ENCODE data around the gene NFATC1. TPM values are rescaled to one million over a fixed set of nuclear protein-coding genes. Genes with fewer than 3 reads are reported as not detected.
A peak's percentile ranks its signal among the peaks of the same experiment; 100 is the strongest.

NFATC1 gene
- total RNA-seq, 2 experiments from 2014 or later, result 97.2 to 98.3 TPM

GRCh38 chr18:79397247-79397829 lies 1.6 kb downstream of the NFATC1 start:
- Mint-ChIP-seq H3K4me1 (ENCODE audit: low read depth) (peaks cover 24% of the 10 kb centered on the region), H3K27me3 (peaks cover 2% of the 10 kb centered on the region), H3K9me3 (no peaks in the 10 kb centered on the region), H3K27ac (peak overlapping the region; percentile 34), H3K4me3 (peak overlapping the region; percentile 94), H3K36me3 (ENCODE audit: low read depth) (peaks cover 30% of the 10 kb centered on the region)
- ChIA-PET POLR2A (interaction anchor here (0.6 to 3.4 kb wide), 11 partner anchors 8 to 283 kb away, joined by 3 to 25 read pairs (median 3); partner anchors contain the start of gene CTDP1), CTCF (interaction anchor here (0.9 to 2.5 kb wide), 7 partner anchors 15 to 133 kb away, joined by 3 to 10 read pairs (median 5); no protein-coding TSS in a partner anchor)
- TF ChIP-seq, protein P1, sequence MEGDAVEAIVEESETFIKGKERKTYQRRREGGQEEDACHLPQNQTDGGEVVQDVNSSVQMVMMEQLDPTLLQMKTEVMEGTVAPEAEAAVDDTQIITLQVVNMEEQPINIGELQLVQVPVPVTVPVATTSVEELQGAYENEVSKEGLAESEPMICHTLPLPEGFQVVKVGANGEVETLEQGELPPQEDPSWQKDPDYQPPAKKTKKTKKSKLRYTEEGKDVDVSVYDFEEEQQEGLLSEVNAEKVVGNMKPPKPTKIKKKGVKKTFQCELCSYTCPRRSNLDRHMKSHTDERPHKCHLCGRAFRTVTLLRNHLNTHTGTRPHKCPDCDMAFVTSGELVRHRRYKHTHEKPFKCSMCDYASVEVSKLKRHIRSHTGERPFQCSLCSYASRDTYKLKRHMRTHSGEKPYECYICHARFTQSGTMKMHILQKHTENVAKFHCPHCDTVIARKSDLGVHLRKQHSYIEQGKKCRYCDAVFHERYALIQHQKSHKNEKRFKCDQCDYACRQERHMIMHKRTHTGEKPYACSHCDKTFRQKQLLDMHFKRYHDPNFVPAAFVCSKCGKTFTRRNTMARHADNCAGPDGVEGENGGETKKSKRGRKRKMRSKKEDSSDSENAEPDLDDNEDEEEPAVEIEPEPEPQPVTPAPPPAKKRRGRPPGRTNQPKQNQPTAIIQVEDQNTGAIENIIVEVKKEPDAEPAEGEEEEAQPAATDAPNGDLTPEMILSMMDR (IDR thresholded peaks at IDR 0.05), result no peak
- ATAC-seq (no peak), DNase-seq (no peak)
- intact Hi-C loops (cut with micrococcal nuclease), result loop anchor here (5.0 kb wide), 1 partner anchor 125 kb away; no protein-coding TSS in a partner anchor

DNA sequence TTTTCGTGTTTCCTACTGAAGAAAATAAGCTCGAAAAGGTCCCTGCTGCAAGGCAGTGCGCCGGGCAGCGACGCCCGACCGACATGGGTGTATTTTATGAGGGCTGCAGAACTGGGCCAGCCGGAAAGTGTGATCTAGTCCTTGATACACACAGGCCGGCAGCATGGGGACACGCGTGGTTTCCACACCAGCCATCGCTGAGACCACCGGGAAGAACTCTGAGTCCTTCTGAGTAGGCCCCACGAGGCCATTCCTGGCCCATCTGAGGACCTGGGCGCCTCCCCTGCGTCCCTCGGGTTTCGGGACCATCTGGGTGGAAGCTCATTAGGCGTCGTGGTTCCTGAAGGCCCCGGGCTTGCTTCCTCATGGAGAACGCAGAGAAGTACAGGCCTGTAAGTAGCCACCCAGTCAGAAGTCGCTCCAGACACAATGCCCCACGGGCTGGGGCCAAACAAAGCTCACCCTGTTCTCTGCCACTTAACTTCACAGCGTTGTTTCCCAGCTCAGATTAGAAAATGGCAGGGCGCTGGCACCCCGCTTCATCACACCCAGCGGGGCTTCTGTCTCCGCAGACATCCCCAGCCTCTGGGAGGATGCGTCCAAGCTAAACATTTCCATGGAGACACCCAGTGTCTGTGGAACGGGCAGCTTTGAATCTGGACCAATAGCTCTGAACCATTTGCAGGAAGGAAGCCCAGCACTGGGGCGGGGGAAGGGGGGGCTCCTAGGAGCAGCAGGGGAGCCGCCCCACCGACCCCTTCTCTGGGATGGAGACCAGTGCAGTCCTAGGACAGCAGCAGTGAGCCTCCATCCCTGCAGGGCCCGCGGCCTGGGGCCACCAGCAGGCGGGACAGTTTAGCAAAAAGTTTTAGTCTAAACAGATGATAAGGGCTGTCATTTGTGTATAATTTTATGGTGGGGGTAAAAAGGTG lies 2.4 kb downstream of the NFATC1 start:
- H3K4me1 Mint-ChIP-seq (ENCODE audit: low read depth), result peaks cover 25% of the 10 kb centered on the region
- DNase-seq (no peak), ATAC-seq (no peak)
- CTCF ChIA-PET, result interaction anchor here (0.5 to 2.5 kb wide), 6 partner anchors 17 to 125 kb away, joined by 3 to 10 read pairs (median 3); no protein-coding TSS in a partner anchor
- H3K36me3 Mint-ChIP-seq (ENCODE audit: low read depth), result peaks cover 35% of the 10 kb centered on the region
- no peaks in the 10 kb centered on the region for H3K27me3 Mint-ChIP-seq
- TF ChIP-seq, protein P1 (IDR thresholded peaks at IDR 0.05), result no peak
- intact Hi-C loops (cut with micrococcal nuclease), result loop anchor here (5.0 kb wide), 1 partner anchor 124 kb away; no protein-coding TSS in a partner anchor
- POLR2A ChIA-PET, result interaction anchor here (0.6 to 3.4 kb wide), 8 partner anchors 14 to 282 kb away, joined by 3 to 25 read pairs (median 3); partner anchors contain the start of gene CTDP1
- peak overlapping the region; percentile 94 for H3K4me3 Mint-ChIP-seq
- H3K9me3 Mint-ChIP-seq, result no peaks in the 10 kb centered on the region
- H3K27ac Mint-ChIP-seq, result peak overlapping the region; percentile 96

DNA sequence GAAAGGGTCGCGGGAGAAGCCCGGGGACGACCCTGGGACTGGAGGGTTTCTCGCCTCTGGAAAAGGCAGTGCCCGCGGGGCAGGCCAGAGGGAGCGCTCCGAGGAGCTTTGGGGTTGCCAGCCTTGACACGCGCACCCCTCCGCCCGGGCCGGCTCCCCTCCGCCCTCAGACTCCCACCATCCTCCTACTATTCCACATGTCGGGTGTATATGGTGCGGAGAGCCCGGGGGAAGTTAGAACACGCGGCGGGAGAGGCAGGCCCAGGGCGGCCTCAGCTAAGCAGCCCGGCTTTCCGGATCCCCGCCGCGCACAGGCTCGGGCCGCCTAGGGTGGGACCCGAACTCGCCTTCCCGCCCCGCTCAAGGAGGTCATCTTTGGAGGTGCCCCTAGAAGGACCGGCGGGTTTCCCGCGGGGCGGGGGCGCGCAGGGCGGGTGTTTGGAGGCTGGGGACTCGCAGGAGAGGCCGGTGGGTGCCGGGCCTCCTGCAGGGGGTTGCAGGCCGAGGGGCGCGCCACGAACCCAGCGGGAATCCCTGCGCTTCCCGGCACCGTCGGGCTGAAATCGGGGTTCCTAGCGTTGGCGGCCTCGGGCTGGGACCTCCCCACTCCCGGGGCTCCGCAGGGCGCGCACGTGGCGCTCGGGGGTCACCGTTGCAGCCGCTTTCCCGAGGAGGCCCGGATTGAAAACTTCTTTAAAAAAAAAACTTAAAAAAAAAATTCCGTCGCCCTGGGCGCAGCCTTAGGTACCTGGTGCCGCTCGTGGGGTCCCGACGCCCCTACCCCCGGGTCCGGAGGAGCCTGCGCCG lies 3.7 kb downstream of the NFATC1 start:
- Mint-ChIP-seq H3K4me3 (peak overlapping the region; percentile 94), H3K36me3 (ENCODE audit: low read depth) (peaks cover 45% of the 10 kb centered on the region), H3K9me3 (no peaks in the 10 kb centered on the region), H3K27me3 (no peaks in the 10 kb centered on the region), H3K4me1 (ENCODE audit: low read depth) (peaks cover 35% of the 10 kb centered on the region), H3K27ac (peak overlapping the region; percentile 96)
- POLR2A ChIA-PET, result interaction anchor here (1.0 to 1.2 kb wide), 2 partner anchors 123 to 281 kb away, joined by 3 to 5 read pairs; no protein-coding TSS in a partner anchor
- TF ChIP-seq, protein P1 (IDR thresholded peaks at IDR 0.05), result no peak
- DNase-seq (peak; percentile 54), ATAC-seq (peak; percentile 4)
- CTCF ChIA-PET, result interaction anchor here (0.8 to 1.8 kb wide), 2 partner anchors 110 to 124 kb away, joined by 3 to 10 read pairs; no protein-coding TSS in a partner anchor
- intact Hi-C loops (cut with micrococcal nuclease), result loop anchor here (5.0 kb wide), 2 partner anchors 38 to 123 kb away; no protein-coding TSS in a partner anchor

GRCh38 chr18:79400091-79400590 lies 4.4 kb downstream of the NFATC1 start:
- Mint-ChIP-seq H3K4me1 (ENCODE audit: low read depth) (peaks cover 42% of the 10 kb centered on the region), H3K4me3 (peak overlapping the region; percentile 94), H3K9me3 (no peaks in the 10 kb centered on the region), H3K27me3 (no peaks in the 10 kb centered on the region), H3K27ac (no peak overlapping the region), H3K36me3 (ENCODE audit: low read depth) (peaks cover 51% of the 10 kb centered on the region)
- DNase-seq, result peak; percentile 78
- intact Hi-C loops (cut with micrococcal nuclease), result loop anchor here (5.0 kb wide), 1 partner anchor 37 kb away; no protein-coding TSS in a partner anchor
- ATAC-seq, result no peak
- CTCF ChIA-PET, result interaction anchor here (6.2 kb wide), 1 partner anchor 21 kb away, joined by 44 read pairs; no protein-coding TSS in a partner anchor
- TF ChIP-seq, protein P1 (IDR thresholded peaks at IDR 0.05), result no peak
- POLR2A ChIA-PET, result no interaction called here

Measured in activated CD8-positive, alpha-beta T cell treated with anti-CD3 and anti-CD28 coated beads for 36 hours (primary cell).